Activated T-cell treated with anti-CD3 and anti-CD28 coated beads for 24 hours (primary cell): ENCODE data around the gene CDC16.
"Not testable (repeated sequence)": the region's sequence is repeated elsewhere in the genome, so short reads cannot be mapped to it uniquely, and the experiment has no call there.

Source experiments
- DNase-seq: peaks from one replicate; pipeline ENCODE4 v3.0.0-alpha.2; 2020; ENCODE audit warnings: low read depth

The CDC16 gene

GRCh38 chr13:114264313-114264712 lies 29.6 kb downstream of the CDC16 start:
- DNase-seq: not testable (repeated sequence)

DNA sequence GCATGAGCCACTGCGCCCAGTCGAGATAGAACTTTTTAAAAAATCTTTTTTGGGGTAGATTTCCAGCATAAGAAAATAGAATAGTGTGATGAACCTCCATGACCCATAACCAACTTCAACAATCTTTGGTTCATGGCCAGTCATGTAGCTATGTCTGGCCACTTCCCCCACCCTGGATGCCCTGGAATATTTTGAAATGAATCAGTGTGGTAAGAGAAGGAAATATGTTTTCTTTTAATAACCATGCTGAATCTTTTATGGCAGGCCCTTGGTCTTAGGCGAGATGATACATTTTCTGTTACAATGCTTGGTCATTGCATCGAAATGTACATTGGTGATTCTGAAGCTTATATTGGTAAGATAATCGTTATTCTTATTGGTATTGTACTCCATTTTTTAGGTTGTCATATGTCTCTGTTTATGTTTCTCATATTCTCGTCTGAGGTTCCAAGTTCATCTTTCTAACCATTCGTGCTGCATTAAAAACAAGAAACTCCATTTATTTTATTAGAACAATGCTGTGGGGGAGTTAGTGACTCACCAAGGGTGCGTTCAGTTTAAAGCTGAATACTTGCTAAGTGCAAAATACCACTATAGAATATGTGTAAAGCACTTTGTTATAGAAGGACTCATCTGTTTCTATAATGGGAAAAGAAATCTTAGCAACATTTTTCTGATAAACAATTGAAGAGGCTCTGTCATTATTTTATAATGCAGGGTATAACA lies 30.4 kb downstream of the CDC16 start:
- DNase-seq: no peak

DNA sequence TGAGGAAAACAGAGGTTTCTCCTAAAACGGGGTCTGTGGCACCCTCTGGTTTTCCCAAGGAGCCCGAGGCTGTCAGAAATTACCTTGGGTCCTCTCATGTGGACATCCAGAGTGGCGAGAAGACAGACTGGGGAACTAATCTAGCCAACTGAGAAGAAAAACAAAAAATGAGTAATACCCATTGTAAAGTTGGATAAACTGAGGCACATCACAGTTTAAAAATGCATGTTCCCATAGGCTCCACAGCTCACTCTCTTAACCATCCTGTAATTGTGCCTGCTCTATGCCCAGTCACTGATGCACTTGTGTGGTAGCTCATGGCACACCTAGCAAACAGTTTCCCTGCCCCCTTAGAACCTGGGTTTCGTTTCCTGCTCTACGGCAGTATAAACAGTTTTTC lies 31.5 kb downstream of the CDC16 start:
- DNase-seq: no peak

GRCh38 chr13:114268344-114269280 lies 33.9 kb downstream of the CDC16 start:
- no peak for DNase-seq

- DNase-seq: no peak
Measured at GRCh38 chr13:114269281-114269770, 34.6 kb downstream of the CDC16 start.

- no peak for DNase-seq
Measured at GRCh38 chr13:114272977-114273376, 38.3 kb downstream of the CDC16 start.

DNA sequence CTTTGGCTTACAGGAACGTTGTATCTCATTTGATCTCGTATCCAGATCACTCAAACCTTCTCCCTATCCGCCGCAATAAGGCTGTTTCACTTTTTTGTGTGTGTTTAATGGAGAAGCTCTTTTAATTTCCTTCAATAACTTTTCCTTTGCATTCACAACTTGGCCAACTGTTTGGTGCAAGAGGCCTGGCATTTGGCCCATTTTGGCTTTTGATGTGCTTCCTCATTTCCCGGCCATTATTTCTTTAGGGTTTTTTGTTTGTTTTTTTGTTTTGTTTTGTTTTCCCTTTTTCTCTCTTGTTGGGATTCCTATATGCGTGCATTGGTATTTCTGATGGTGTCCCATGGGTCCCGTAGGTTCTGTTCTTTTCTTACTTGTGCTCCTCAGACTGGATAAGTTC lies 40.6 kb downstream of the CDC16 start:
- no peak for DNase-seq

DNA sequence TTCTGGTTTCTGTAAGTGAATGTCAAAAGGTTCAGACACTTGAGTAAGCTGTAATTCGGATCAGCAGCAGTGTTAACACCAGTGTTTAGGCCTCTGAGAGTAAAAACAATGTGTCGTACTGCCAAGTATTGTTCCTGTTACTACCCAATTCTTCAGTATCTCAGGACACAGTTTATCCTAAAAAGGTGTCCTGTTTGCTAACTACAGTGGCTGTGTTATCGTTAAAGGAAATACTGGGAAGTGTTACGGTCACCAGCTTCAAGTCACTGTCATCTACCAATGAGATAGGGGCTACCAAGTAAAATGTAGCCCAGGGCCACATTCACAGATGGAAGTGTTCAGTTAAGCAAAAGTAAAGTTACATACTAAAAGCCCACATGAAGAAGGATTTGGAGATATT lies 44.4 kb downstream of the CDC16 start:
- no peak for DNase-seq

- DNase-seq: no peak
Measured at GRCh38 chr13:114279758-114280355, 45.2 kb downstream of the CDC16 start.

GRCh38 chr13:114281351-114282040 lies 46.8 kb downstream of the CDC16 start, which contains the start of gene UPF3A:
Gene UPF3A (plus strand): TSS chr13:114281601. CDS start chr13:114281640, 39 bp downstream.
- peak; percentile 80 for DNase-seq

GRCh38 chr13:114282041-114282670 lies 47.5 kb downstream of the CDC16 start:
- peak; percentile 55 for DNase-seq

DNA sequence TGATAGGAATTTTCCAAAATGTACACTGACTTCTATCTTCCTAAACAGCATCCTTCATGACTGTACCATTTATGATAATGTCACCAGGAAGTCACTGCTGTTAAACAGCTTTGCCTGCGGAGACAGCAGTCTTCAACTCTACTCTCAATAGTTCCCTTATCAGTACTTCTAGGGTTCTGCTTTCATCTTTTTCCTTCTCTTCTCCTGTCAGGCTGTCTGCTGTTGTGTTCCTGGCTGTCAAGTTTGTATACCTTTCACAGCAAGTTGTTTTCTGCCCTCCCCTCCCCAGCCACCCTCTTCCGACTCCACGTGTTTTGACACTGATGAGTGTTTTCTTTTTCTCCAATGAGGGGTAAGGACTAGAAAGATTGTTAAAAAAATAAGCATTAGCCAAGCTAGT lies 48.9 kb downstream of the CDC16 start:
- no peak for DNase-seq

DNA sequence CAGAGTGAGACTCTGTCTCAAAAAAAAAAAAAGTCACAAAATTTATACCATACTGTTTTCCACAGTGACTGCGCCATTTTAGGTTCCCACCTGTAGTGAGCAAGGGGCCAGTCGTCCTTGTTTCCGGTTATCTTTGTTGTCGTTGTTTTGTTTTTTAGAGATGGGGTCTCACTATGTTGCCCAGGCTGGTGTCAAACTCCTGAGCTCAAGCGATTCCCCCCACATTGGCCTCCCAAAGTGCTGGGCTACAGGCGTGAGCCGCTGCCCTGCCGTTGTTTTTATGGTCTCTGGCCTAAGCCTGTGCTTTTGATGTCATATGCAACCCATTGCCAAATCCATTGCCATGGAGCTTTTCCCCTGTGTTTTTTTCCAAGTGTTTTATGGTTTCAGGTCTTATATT lies 50.0 kb downstream of the CDC16 start:
- DNase-seq: no peak

DNA sequence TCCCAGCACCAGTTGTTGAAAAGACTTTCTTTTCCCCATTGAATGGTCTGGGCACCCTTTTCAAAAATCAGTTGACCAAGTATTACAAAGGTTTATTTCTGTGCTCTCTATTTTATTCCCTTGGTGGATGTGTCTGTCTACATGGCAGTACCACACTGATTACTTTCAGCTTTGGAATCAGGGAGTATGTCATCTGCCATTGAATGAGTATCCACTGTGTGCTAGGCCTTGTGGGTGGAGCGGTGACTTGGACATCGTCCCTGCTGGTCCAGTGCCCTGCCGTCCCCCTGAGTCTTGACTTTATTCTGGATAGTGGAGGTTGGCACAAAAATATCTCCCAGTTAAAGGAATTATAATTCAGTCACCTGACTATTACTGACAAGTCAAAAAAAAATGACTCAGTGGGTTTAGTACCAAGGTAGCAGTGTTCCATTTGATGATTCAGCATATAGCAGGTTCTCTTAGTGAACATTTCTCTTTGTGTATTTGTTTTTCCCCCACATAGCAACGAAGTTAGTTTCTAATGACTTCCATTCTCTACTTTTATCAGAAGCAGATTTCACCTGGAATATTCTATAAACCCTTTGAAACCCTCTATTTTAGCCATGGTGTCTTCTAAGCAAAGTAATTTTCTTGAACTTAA lies 50.6 kb downstream of the CDC16 start:
- DNase-seq: no peak

GRCh38 chr13:114286808-114287207 lies 52.1 kb downstream of the CDC16 start:
- DNase-seq: no peak

GRCh38 chr13:114288157-114288591 lies 53.5 kb downstream of the CDC16 start:
- no peak for DNase-seq

GRCh38 chr13:114296448-114296847 lies 61.8 kb downstream of the CDC16 start:
- no peak for DNase-seq

DNA sequence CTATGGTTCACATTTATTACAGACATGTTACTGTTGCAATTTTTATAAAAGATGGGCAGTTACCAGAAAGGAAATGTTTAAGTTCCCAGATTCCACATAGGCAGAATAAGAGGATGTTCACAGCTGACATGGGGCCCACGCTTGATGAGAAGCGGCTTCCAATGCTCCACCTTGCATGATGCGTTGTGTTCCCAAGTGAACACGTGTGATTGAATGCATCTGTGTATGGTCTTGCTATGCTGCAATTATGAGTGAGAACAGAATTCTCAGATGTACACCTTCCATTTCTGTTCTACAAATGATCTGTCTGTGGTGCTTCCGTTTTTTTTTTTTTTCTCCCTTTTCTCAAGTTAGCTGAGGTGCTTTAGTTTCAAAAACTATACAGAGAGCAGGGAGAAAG lies 62.2 kb downstream of the CDC16 start:
- DNase-seq: no peak

- DNase-seq: no peak
Measured at GRCh38 chr13:114298866-114299265, 64.2 kb downstream of the CDC16 start.

- DNase-seq: no peak
Measured at GRCh38 chr13:114299604-114300305, 65.1 kb downstream of the CDC16 start.
